ENCODE data around the gene CLRN1.

The CLRN1 gene

DNA sequence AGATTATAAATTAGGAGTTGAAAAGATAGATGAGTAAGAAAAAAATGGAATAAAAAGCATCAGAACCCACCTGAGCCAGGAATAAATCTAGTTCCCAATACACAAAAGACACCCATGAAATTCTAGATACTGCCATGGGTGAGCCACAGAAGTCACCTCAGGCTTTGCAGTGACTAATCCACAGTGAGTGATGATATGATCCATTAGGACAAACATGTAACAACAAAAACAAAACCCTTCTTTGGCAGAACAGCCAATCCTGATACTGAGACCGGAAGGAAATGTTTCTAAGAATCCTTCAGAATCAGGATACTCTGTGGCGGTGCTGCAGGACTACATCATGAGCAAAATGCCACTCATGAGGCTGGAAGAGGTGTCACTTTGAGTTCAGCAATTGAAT is 52.3 kb downstream of the CLRN1 start:
- no peak for ATAC-seq
- TF ChIP-seq GLIS3 (CRISPR knock-in tag; IDR thresholded peaks at IDR 0.05) (no peak), PPARA (CRISPR knock-in tag; IDR thresholded peaks at IDR 0.05; ENCODE audit: borderline replicate concordance) (no peak), CSDC2 (CRISPR knock-in tag; IDR thresholded peaks at IDR 0.05) (no peak), TOX (CRISPR knock-in tag; IDR thresholded peaks at IDR 0.05; ENCODE audit: borderline replicate concordance) (no peak)

DNA sequence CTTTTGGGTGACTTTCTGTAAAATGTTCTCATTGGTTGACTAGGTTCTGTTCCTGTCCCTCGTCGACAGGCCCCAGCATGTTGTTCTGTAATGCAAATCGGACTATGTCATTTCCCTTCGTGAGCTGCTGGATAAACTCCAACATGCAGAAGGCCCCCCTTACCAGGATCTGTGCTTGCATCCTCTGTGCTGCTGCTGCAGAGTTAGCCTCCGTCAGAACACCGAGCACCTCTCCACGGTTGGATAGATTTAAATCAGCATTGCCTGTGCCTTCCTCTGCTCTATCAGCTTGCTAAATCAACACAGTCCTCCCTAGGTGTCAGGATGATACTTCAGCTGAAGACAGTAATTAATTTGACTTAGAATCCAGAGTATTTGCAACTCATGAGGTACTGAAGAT is 54.6 kb downstream of the CLRN1 start:
- no peak for TF ChIP-seq ISL1 (CRISPR knock-in tag; IDR thresholded peaks at IDR 0.05)
- TF ChIP-seq ZC3H10 (CRISPR knock-in tag; IDR thresholded peaks at IDR 0.05) = no peak
- no peak for TF ChIP-seq CSDC2 (CRISPR knock-in tag; IDR thresholded peaks at IDR 0.05)
- TF ChIP-seq ZFP3 (CRISPR knock-in tag; IDR thresholded peaks at IDR 0.05) = no peak
- no peak for TF ChIP-seq ZNF70 (CRISPR knock-in tag; IDR thresholded peaks at IDR 0.05)
- TF ChIP-seq ZFP30 (CRISPR knock-in tag; IDR thresholded peaks at IDR 0.05) = no peak
- no peak for TF ChIP-seq ZNF565 (CRISPR knock-in tag; conservative IDR thresholded peaks at IDR 0.05; ENCODE audit: low read depth)
- TF ChIP-seq ESRRG (CRISPR knock-in tag; IDR thresholded peaks at IDR 0.05) = no peak
- no peak for TF ChIP-seq TCF4 (CRISPR knock-in tag; IDR thresholded peaks at IDR 0.05; ENCODE audit: borderline replicate concordance)
- TF ChIP-seq RARB (CRISPR knock-in tag; IDR thresholded peaks at IDR 0.05) = no peak
- TF ChIP-seq, protein P1, sequence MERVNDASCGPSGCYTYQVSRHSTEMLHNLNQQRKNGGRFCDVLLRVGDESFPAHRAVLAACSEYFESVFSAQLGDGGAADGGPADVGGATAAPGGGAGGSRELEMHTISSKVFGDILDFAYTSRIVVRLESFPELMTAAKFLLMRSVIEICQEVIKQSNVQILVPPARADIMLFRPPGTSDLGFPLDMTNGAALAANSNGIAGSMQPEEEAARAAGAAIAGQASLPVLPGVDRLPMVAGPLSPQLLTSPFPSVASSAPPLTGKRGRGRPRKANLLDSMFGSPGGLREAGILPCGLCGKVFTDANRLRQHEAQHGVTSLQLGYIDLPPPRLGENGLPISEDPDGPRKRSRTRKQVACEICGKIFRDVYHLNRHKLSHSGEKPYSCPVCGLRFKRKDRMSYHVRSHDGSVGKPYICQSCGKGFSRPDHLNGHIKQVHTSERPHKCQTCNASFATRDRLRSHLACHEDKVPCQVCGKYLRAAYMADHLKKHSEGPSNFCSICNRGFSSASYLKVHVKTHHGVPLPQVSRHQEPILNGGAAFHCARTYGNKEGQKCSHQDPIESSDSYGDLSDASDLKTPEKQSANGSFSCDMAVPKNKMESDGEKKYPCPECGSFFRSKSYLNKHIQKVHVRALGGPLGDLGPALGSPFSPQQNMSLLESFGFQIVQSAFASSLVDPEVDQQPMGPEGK (CRISPR knock-in tag; IDR thresholded peaks at IDR 0.05; ENCODE audit: borderline replicate concordance) = no peak
- TF ChIP-seq, protein P2, sequence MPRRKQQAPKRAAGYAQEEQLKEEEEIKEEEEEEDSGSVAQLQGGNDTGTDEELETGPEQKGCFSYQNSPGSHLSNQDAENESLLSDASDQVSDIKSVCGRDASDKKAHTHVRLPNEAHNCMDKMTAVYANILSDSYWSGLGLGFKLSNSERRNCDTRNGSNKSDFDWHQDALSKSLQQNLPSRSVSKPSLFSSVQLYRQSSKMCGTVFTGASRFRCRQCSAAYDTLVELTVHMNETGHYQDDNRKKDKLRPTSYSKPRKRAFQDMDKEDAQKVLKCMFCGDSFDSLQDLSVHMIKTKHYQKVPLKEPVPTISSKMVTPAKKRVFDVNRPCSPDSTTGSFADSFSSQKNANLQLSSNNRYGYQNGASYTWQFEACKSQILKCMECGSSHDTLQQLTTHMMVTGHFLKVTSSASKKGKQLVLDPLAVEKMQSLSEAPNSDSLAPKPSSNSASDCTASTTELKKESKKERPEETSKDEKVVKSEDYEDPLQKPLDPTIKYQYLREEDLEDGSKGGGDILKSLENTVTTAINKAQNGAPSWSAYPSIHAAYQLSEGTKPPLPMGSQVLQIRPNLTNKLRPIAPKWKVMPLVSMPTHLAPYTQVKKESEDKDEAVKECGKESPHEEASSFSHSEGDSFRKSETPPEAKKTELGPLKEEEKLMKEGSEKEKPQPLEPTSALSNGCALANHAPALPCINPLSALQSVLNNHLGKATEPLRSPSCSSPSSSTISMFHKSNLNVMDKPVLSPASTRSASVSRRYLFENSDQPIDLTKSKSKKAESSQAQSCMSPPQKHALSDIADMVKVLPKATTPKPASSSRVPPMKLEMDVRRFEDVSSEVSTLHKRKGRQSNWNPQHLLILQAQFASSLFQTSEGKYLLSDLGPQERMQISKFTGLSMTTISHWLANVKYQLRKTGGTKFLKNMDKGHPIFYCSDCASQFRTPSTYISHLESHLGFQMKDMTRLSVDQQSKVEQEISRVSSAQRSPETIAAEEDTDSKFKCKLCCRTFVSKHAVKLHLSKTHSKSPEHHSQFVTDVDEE (CRISPR knock-in tag; IDR thresholded peaks at IDR 0.05) = no peak
- no peak for TF ChIP-seq ARNTL (CRISPR knock-in tag; IDR thresholded peaks at IDR 0.05; ENCODE audit: borderline replicate concordance, low read depth)
- no peak for TF ChIP-seq PPARA (CRISPR knock-in tag; IDR thresholded peaks at IDR 0.05; ENCODE audit: borderline replicate concordance)
- no peak for TF ChIP-seq TOX (CRISPR knock-in tag; IDR thresholded peaks at IDR 0.05; ENCODE audit: borderline replicate concordance)
- ATAC-seq = no peak

DNA sequence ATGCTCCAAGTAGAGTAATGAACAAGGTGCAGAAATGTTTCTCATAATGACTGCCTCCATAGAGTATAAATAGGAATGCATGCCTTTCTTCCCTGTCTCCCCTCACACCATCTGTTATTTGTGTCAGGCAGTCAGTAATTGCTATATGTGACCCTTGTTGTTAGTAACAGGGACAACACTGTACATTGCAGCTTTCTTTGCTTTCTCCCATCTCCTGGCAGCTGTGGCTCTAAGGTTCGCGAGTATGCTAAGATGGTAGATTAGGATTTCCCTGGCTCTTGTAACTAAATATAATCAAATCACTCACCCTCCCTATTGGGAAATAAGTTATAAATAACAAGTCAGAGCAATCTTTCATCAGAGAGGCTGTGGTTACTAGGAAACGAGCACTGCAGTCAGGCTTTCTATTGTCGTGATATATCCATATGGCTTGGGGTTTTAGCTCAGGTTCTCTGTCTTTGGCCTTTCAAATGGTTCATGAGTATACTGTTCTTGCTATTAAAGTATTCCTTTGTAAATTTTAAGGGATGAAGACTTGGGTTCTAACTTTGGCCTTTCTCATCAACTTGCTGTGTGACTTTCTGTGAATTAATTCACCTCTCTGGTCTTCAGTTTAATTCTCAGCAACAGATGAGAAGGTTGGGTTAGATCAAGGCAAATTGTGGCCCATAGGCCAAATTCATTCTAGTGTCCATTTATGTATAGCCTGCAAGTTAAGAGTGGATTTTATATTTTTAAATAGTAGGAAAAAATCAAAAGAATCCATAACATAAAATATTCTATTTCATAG is 59.2 kb downstream of the CLRN1 start:
- TF ChIP-seq TCF4 (CRISPR knock-in tag; IDR thresholded peaks at IDR 0.05; ENCODE audit: borderline replicate concordance) (no peak), ISL1 (CRISPR knock-in tag; IDR thresholded peaks at IDR 0.05) (no peak), ZFP30 (CRISPR knock-in tag; IDR thresholded peaks at IDR 0.05) (no peak), ZNF8 (CRISPR knock-in tag; IDR thresholded peaks at IDR 0.05) (no peak), ZC3H10 (CRISPR knock-in tag; IDR thresholded peaks at IDR 0.05) (no peak), CSDC2 (CRISPR knock-in tag; IDR thresholded peaks at IDR 0.05) (no peak), ZNF70 (CRISPR knock-in tag; IDR thresholded peaks at IDR 0.05) (no peak), SNAI2 (CRISPR knock-in tag; IDR thresholded peaks at IDR 0.05) (no peak), ESRRG (CRISPR knock-in tag; IDR thresholded peaks at IDR 0.05) (no peak), OSR1 (CRISPR knock-in tag; IDR thresholded peaks at IDR 0.05) (no peak), ZFP3 (CRISPR knock-in tag; IDR thresholded peaks at IDR 0.05) (no peak), BACH2 (CRISPR knock-in tag; IDR thresholded peaks at IDR 0.05; ENCODE audit: borderline replicate concordance) (no peak), ARNTL (CRISPR knock-in tag; IDR thresholded peaks at IDR 0.05; ENCODE audit: borderline replicate concordance, low read depth) (no peak)
- TF ChIP-seq, protein P3, sequence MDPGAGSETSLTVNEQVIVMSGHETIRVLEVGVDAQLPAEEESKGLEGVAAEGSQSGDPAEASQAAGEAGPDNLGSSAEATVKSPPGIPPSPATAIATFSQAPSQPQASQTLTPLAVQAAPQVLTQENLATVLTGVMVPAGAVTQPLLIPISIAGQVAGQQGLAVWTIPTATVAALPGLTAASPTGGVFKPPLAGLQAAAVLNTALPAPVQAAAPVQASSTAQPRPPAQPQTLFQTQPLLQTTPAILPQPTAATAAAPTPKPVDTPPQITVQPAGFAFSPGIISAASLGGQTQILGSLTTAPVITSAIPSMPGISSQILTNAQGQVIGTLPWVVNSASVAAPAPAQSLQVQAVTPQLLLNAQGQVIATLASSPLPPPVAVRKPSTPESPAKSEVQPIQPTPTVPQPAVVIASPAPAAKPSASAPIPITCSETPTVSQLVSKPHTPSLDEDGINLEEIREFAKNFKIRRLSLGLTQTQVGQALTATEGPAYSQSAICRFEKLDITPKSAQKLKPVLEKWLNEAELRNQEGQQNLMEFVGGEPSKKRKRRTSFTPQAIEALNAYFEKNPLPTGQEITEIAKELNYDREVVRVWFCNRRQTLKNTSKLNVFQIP (CRISPR knock-in tag; IDR thresholded peaks at IDR 0.05; ENCODE audit: borderline replicate concordance, low read depth) = no peak
- TF ChIP-seq, protein P4, sequence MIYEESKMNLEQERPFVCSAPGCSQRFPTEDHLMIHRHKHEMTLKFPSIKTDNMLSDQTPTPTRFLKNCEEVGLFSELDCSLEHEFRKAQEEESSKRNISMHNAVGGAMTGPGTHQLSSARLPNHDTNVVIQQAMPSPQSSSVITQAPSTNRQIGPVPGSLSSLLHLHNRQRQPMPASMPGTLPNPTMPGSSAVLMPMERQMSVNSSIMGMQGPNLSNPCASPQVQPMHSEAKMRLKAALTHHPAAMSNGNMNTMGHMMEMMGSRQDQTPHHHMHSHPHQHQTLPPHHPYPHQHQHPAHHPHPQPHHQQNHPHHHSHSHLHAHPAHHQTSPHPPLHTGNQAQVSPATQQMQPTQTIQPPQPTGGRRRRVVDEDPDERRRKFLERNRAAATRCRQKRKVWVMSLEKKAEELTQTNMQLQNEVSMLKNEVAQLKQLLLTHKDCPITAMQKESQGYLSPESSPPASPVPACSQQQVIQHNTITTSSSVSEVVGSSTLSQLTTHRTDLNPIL (CRISPR knock-in tag; IDR thresholded peaks at IDR 0.05; ENCODE audit: low read depth) = no peak
- TF ChIP-seq, protein P5, sequence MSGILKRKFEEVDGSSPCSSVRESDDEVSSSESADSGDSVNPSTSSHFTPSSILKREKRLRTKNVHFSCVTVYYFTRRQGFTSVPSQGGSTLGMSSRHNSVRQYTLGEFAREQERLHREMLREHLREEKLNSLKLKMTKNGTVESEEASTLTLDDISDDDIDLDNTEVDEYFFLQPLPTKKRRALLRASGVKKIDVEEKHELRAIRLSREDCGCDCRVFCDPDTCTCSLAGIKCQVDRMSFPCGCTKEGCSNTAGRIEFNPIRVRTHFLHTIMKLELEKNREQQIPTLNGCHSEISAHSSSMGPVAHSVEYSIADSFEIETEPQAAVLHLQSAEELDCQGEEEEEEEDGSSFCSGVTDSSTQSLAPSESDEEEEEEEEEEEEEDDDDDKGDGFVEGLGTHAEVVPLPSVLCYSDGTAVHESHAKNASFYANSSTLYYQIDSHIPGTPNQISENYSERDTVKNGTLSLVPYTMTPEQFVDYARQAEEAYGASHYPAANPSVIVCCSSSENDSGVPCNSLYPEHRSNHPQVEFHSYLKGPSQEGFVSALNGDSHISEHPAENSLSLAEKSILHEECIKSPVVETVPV (CRISPR knock-in tag; IDR thresholded peaks at IDR 0.05) = no peak
- no peak for ATAC-seq

All from SK-N-SH treated with all-trans-retinoic acid at 6 μM for 48 hours (cell line).